Prostate gland (tissue), 2 donors: ENCODE results near the gene APOBEC3H.

Experiments used
- POLR2A ChIP-seq: fragments of 450-650 bp; IDR thresholded peaks from one replicate; pipeline ENCODE4 v1.6.1; 2016; ENCODE audit warnings: antibody characterized with exemption, mild to moderate bottlenecking
- TF ChIP-seq, protein P1 (sequence below), 4 experiments: fragments of 200-600 bp in 2 of 4; fragments of 450-650 bp in 2 of 4; sonication (generic) in 2 of 4; IDR thresholded peaks; 1 replicate in 3 of 4; 2 replicates in 1 of 4; pipeline ENCODE4 v1.5.1; 2016 to 2019; ENCODE audit warnings: antibody characterized with exemption in 4 of 4, mild to moderate bottlenecking in 2 of 4, moderate library complexity in 2 of 4

DNA sequence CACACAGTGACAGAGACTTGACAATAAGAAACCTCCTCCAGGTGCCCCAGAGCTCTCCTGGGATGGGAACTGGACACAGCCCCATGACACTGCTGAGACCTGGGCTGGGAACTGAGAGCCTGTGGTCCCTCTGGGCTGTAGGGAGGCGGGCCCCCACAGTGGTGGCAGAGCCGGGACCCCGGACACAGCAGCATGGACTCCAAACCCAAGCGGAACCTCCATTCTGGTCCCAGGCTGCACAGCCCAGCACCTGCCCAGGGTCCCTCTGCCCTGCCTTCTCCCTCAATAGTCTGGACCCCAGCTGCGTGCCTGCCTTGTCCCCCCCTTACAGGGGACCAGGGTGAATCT is 8.4 kb upstream of the APOBEC3H start:
- no peak for TF ChIP-seq POLR2A
- TF ChIP-seq, protein P1, sequence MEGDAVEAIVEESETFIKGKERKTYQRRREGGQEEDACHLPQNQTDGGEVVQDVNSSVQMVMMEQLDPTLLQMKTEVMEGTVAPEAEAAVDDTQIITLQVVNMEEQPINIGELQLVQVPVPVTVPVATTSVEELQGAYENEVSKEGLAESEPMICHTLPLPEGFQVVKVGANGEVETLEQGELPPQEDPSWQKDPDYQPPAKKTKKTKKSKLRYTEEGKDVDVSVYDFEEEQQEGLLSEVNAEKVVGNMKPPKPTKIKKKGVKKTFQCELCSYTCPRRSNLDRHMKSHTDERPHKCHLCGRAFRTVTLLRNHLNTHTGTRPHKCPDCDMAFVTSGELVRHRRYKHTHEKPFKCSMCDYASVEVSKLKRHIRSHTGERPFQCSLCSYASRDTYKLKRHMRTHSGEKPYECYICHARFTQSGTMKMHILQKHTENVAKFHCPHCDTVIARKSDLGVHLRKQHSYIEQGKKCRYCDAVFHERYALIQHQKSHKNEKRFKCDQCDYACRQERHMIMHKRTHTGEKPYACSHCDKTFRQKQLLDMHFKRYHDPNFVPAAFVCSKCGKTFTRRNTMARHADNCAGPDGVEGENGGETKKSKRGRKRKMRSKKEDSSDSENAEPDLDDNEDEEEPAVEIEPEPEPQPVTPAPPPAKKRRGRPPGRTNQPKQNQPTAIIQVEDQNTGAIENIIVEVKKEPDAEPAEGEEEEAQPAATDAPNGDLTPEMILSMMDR (IDR thresholded peaks at IDR 0.05), result no peak
